HCT116 (cell line): ENCODE measurements around the gene STKLD1. TPM values are rescaled to one million over a fixed set of nuclear protein-coding genes. Genes with fewer than 3 reads are reported as not detected.

Experiments used
- ATAC-seq: fragments of 200-7000 bp; cut with Tn5 transposase; 2 replicates; pipeline ENCODE4 v1.9.1; 2020; ENCODE audit warnings: mild to moderate bottlenecking, moderate library complexity
- BruUV-seq: library from RNA; stranded (reverse); fragments of 400-500 nt; replicated peaks from 2 replicates; lab custom pipeline; 2021; lab: Mats Ljungman, UMichigan
- CTCF ChIA-PET: fragments of 300-600 bp; sonication (Branson Sonifier 250); formaldehyde crosslinking; loops from one replicate; lab custom pipeline; 2021; ENCODE audit warnings: antibody characterized with exemption; lab: Charles Lee
- POLR2A ChIA-PET: fragments of 300-600, 350-600 bp; sonication (Branson Sonifier 250); formaldehyde crosslinking; loops from one replicate; lab custom pipeline; 2021; ENCODE audit warnings: antibody characterized with exemption; lab: Charles Lee
- RAD21 ChIA-PET, 2 experiments: fragments of 300-600 bp; sonication (Branson Sonifier 250); formaldehyde crosslinking; loops; one replicate each; lab custom pipeline; 2023; ENCODE audit warnings: low total read pairs in 2 of 2; ENCODE audit not compliant: uncharacterized antibody in 2 of 2, unreplicated experiment in 2 of 2, low non-redundant PET in 1 of 2; lab: Charles Lee
- DNase-seq: peaks from one replicate; pipeline ENCODE4 v3.0.0-alpha.2; 2010; ENCODE audit warnings: low read depth, low spot score
- H2AFZ ChIP-seq: fragments of 200-600 bp; shearing (Covaris generic), sonication (generic); 2 replicates; pipeline ENCODE4 v1.6.1; 2017; ENCODE audit warnings: low read depth, mixed run types, mixed read lengths, antibody characterized with exemption, low read length; ENCODE audit not compliant: poor library complexity, severe bottlenecking
- H3K27ac ChIP-seq: 2 replicates; pipeline ENCODE4 v1.5.1; 2012; ENCODE audit warnings: low read depth, low read length
- H3K27me3 ChIP-seq: fragments of 200-600 bp; sonication (generic); 2 replicates; pipeline ENCODE4 v1.6.1; 2016; ENCODE audit warnings: mixed run types, low read length, mixed read lengths; ENCODE audit not compliant: insufficient read depth
- H3K36me3 ChIP-seq, 2 experiments: fragments of 200-500 bp in 1 of 2; fragments of 200-600 bp in 1 of 2; sonication (Bioruptor generic) in 1 of 2; sonication (generic) in 1 of 2; 2 replicates each; pipeline versions ENCODE4 v1.5.1 to v1.6.1; 2014 to 2016; ENCODE audit warnings: low read length in 2 of 2, inconsistent platforms in 1 of 2, mixed read lengths in 1 of 2, mixed run types in 1 of 2; ENCODE audit not compliant: insufficient read depth in 2 of 2, control insufficient read depth in 1 of 2
- H3K4me1 ChIP-seq, 2 experiments: fragments of 200-600 bp in 1 of 2; sonication (generic) in 1 of 2; 2 replicates each; pipeline versions ENCODE4 v1.5.1 to v1.6.1; 2012 to 2017; ENCODE audit warnings: low read length in 2 of 2, inconsistent platforms in 1 of 2, mild to moderate bottlenecking in 1 of 2, mixed read lengths in 1 of 2, mixed run types in 1 of 2, moderate library complexity in 1 of 2; ENCODE audit not compliant: insufficient read depth in 2 of 2, control insufficient read depth in 1 of 2
- H3K4me2 ChIP-seq: fragments of 200-600 bp; sonication (generic); 2 replicates; pipeline ENCODE4 v1.6.1; 2017; ENCODE audit warnings: mixed run types, low read length, mixed read lengths
- H3K4me3 ChIP-seq, 2 experiments: fragments of 200-600 bp in 1 of 2; sonication (generic) in 1 of 2; replicated peaks in 1 of 2; 2 replicates each; pipeline ENCODE4 v1.5.1; 2011 to 2016; ENCODE audit warnings: low read length in 2 of 2, control low read depth in 1 of 2, low read depth in 1 of 2, mild to moderate bottlenecking in 1 of 2, mixed read lengths in 1 of 2, mixed run types in 1 of 2
- H3K79me2 ChIP-seq: fragments of 200-600 bp; sonication (generic); 2 replicates; pipeline ENCODE4 v1.6.1; 2017; ENCODE audit warnings: mild to moderate bottlenecking, mixed run types, low read length, moderate library complexity, mixed read lengths; ENCODE audit not compliant: insufficient read depth
- H3K9ac ChIP-seq: fragments of 200-600 bp; sonication (generic); 2 replicates; pipeline ENCODE4 v1.6.1; 2016; ENCODE audit warnings: low read length, mixed read lengths
- H3K9me2 ChIP-seq: fragments of 200-600 bp; sonication (generic), shearing (Covaris generic); 2 replicates; pipeline ENCODE4 v1.6.1; 2017; ENCODE audit warnings: mixed run types, mild to moderate bottlenecking, moderate library complexity; ENCODE audit not compliant: insufficient read depth
- H3K9me3 ChIP-seq, 2 experiments: fragments of 200-500 bp in 1 of 2; fragments of 200-600 bp in 1 of 2; sonication (Bioruptor generic) in 1 of 2; sonication (generic) in 1 of 2; 2 replicates each; pipeline ENCODE4 v1.6.1; 2014 to 2017; ENCODE audit warnings: low read length in 2 of 2, mixed read lengths in 2 of 2, inconsistent platforms in 1 of 2, low read depth in 1 of 2, mild to moderate bottlenecking in 1 of 2, mixed run types in 1 of 2, moderate library complexity in 1 of 2; ENCODE audit not compliant: control insufficient read depth in 1 of 2, insufficient read depth in 1 of 2
- H4K20me1 ChIP-seq: fragments of 200-600 bp; sonication (generic), shearing (Covaris generic); 2 replicates; pipeline ENCODE4 v1.6.1; 2017; ENCODE audit warnings: mixed run types, mild to moderate bottlenecking, moderate library complexity; ENCODE audit not compliant: insufficient read depth
- ATF3 ChIP-seq: IDR thresholded peaks from 2 replicates; pipeline ENCODE4 v1.6.1; 2012
- CBX3 ChIP-seq: IDR thresholded peaks from 2 replicates; pipeline ENCODE4 v1.6.1; 2012; ENCODE audit warnings: low read depth
- CEBPB ChIP-seq: IDR thresholded peaks from 2 replicates; pipeline ENCODE4 v1.6.1; 2012; ENCODE audit warnings: low read depth
- CTCF ChIP-seq, 3 experiments: fragments of 200-600 bp in 1 of 3; sonication (generic) in 1 of 3; IDR thresholded peaks in 2 of 3; conservative IDR thresholded peaks in 1 of 3; 2 replicates each; pipeline ENCODE4 v1.5.1; 2012 to 2017; ENCODE audit warnings: low read depth in 2 of 3, low read length in 2 of 3, antibody characterized with exemption in 1 of 3, borderline replicate concordance in 1 of 3, control low read depth in 1 of 3, mild to moderate bottlenecking in 1 of 3, mixed read lengths in 1 of 3, mixed run types in 1 of 3, moderate library complexity in 1 of 3; ENCODE audit not compliant: insufficient read depth in 1 of 3
- EGR1 ChIP-seq: IDR thresholded peaks from 2 replicates; pipeline ENCODE4 v1.6.1; 2012; ENCODE audit warnings: low read depth
- FOSL1 ChIP-seq: IDR thresholded peaks from 2 replicates; pipeline ENCODE4 v1.6.1; 2012; ENCODE audit warnings: low read depth
- JUND ChIP-seq: IDR thresholded peaks from 2 replicates; pipeline ENCODE4 v1.6.1; 2012
- MAX ChIP-seq: IDR thresholded peaks from 2 replicates; pipeline ENCODE4 v1.6.1; 2012
- POLR2AphosphoS5 ChIP-seq: IDR thresholded peaks from 2 replicates; pipeline ENCODE4 v1.6.1; 2011; ENCODE audit warnings: mild to moderate bottlenecking, low read depth, low read length, moderate library complexity
- RAD21 ChIP-seq: IDR thresholded peaks from 2 replicates; pipeline ENCODE4 v1.6.1; 2012; ENCODE audit warnings: low read depth, mild to moderate bottlenecking
- REST ChIP-seq: IDR thresholded peaks from 2 replicates; pipeline ENCODE4 v1.6.1; 2012; ENCODE audit warnings: low read depth
- SIN3A ChIP-seq: IDR thresholded peaks from 2 replicates; pipeline ENCODE4 v1.6.1; 2012; ENCODE audit warnings: low read depth
- SP1 ChIP-seq: IDR thresholded peaks from 2 replicates; pipeline ENCODE4 v1.6.1; 2012; ENCODE audit warnings: low read depth
- YY1 ChIP-seq: IDR thresholded peaks from 2 replicates; pipeline ENCODE4 v1.6.1; 2011; ENCODE audit warnings: low read length, low read depth, moderate library complexity, mild to moderate bottlenecking; ENCODE audit not compliant: insufficient replicate concordance; ENCODE audit errors: extremely low read depth
- ZFX ChIP-seq: fragments of 450-650 bp; IDR thresholded peaks from 2 replicates; pipeline ENCODE4 v1.6.1; 2017
- ZNF274 ChIP-seq: fragments of 200-500 bp; sonication (Bioruptor generic); IDR thresholded peaks from 2 replicates; pipeline ENCODE4 v1.6.1; 2014; ENCODE audit warnings: mild to moderate bottlenecking, low read depth, low read length, inconsistent platforms
- intact Hi-C: fragments of 100-400 bp; cut with micrococcal nuclease; formaldehyde crosslinking; loops from 2 replicates; pipeline ENCODE4 v1.10.0; 2022
- total RNA-seq: library from RNA; stranded (reverse); gene quantifications from one replicate; pipeline ENCODE4 v1.2.1, GENCODE V29; 2021; ENCODE audit not compliant: unreplicated experiment

Gene STKLD1
- total RNA-seq, 1 experiment from 2014 or later: 0.37 TPM

GRCh38 chr9:133360400-133361393 lies 15.5 kb upstream of the STKLD1 start:
- H3K9me2 ChIP-seq: no peaks in the 10 kb centered on the region
- H3K9ac ChIP-seq: no peak overlapping the region
- H3K4me3 ChIP-seq: no peak overlapping the region
- H4K20me1 ChIP-seq: no peaks in the 10 kb centered on the region
- CTCF ChIA-PET: interaction anchor here (1.1 kb wide), 1 partner anchor 99 kb away, joined by 3 read pairs; the partner anchor contains the start of gene CACFD1
- no peak overlapping the region for H3K4me2 ChIP-seq
- H3K9me3 ChIP-seq: no peaks in the 10 kb centered on the region
- no TSS peak for BruUV-seq
- H3K27ac ChIP-seq: peak overlapping the region; percentile 26; the same call in 1 of the 2 replicates
- H3K4me1 ChIP-seq: peaks cover 7 to 9% of the 10 kb centered on the region in 2 experiments; a peak in 3 of 4 replicates
- intact Hi-C loops: no loop called here
- POLR2A ChIA-PET: no interaction called here
- DNase-seq (no peak), ATAC-seq (no peak)
- no peaks in the 10 kb centered on the region for H3K27me3 ChIP-seq
- RAD21 ChIA-PET: no interaction called here
- H3K36me3 ChIP-seq: peaks cover 28 to 42% of the 10 kb centered on the region in 2 experiments; a peak in 3 of 4 replicates
- no peak overlapping the region for H2AFZ ChIP-seq
- H3K79me2 ChIP-seq: peaks cover 46% of the 10 kb centered on the region
- TF ChIP-seq ZNF274 (no peak), POLR2AphosphoS5 (no peak), SIN3A (no peak), RAD21 (no peak), MAX (no peak), FOSL1 (no peak), ZFX (no peak), CTCF (IDR thresholded peaks at IDR 0.05 in 2 of 3, conservative IDR thresholded peaks at IDR 0.05 in 1 of 3; ENCODE audit: borderline replicate concordance in 1 of 3, insufficient read depth in 1 of 3, low read depth in 2 of 3, low read length in 2 of 3) (no peak), REST (no peak), CBX3 (no peak), YY1 (no peak), SP1 (no peak), ATF3 (no peak), CEBPB (no peak), EGR1 (no peak), JUND (no peak)
